Smooth muscle cell (in vitro differentiated cells): ENCODE data around the gene CPNE4. TPM values are rescaled to one million over a fixed set of nuclear protein-coding genes. Genes with fewer than 3 reads are reported as not detected.

Experiments used
- DNase-seq: peaks from one replicate; lab custom pipeline; 2025; ENCODE audit not compliant: unreplicated experiment; lab: John Stamatoyannopoulos, UW
- H2AFZ ChIP-seq: fragments of 200-600 bp; sonication (generic); 2 replicates; pipeline ENCODE4 v1.6.0; 2016; ENCODE audit warnings: antibody characterized with exemption, low read depth, mild to moderate bottlenecking
- H3F3A ChIP-seq: fragments of 200-600 bp; sonication (generic); 2 replicates; pipeline ENCODE4 v1.6.0; 2017; ENCODE audit warnings: antibody characterized with exemption, low read depth
- H3K27ac ChIP-seq: fragments of 200-600 bp; sonication (generic); 2 replicates; pipeline ENCODE4 v1.5.1; 2016; ENCODE audit warnings: low read depth, mild to moderate bottlenecking
- H3K27me3 ChIP-seq: fragments of 200-600 bp; sonication (generic); 2 replicates; pipeline ENCODE4 v1.6.1; 2016; ENCODE audit warnings: low read depth, mild to moderate bottlenecking
- H3K36me3 ChIP-seq: fragments of 200-600 bp; sonication (generic); 2 replicates; pipeline ENCODE4 v1.5.1; 2016; ENCODE audit warnings: low read depth
- H3K4me1 ChIP-seq: fragments of 200-600 bp; sonication (generic); 2 replicates; pipeline ENCODE4 v1.5.1; 2016; ENCODE audit warnings: low read depth
- H3K4me2 ChIP-seq: fragments of 200-600 bp; sonication (generic); 2 replicates; pipeline ENCODE4 v1.6.0; 2016; ENCODE audit warnings: mild to moderate bottlenecking
- H3K4me3 ChIP-seq: fragments of 200-600 bp; sonication (generic); 2 replicates; pipeline ENCODE4 v1.5.1; 2016; ENCODE audit warnings: mild to moderate bottlenecking
- H3K79me2 ChIP-seq: fragments of 200-600 bp; sonication (generic); 2 replicates; pipeline ENCODE4 v1.6.0; 2016; ENCODE audit warnings: low read depth, mild to moderate bottlenecking
- H3K9ac ChIP-seq: fragments of 200-600 bp; sonication (generic); 2 replicates; pipeline ENCODE4 v1.6.0; 2016; ENCODE audit warnings: low read depth
- H3K9me3 ChIP-seq: fragments of 200-600 bp; sonication (generic); replicated peaks from 2 replicates; pipeline ENCODE4 v1.5.1; 2016; ENCODE audit warnings: low read depth
- H4K20me1 ChIP-seq: fragments of 200-600 bp; sonication (generic); 2 replicates; pipeline ENCODE4 v1.6.0; 2016; ENCODE audit warnings: low read depth
- CTCF ChIP-seq: fragments of 200-600 bp; sonication (generic); IDR thresholded peaks from 2 replicates; pipeline ENCODE4 v1.5.1; 2017; ENCODE audit warnings: borderline replicate concordance, mild to moderate bottlenecking, antibody characterized with exemption; ENCODE audit not compliant: insufficient read depth, poor library complexity, severe bottlenecking
- WGBS: methylation state at CpG from one replicate; pipeline ENCODE4 v1.1.7; 2016; ENCODE audit warnings: low lambda C conversion rate; 5-methylcytosine and 5-hydroxymethylcytosine counted together
- polyA plus RNA-seq: library from polyadenylated mRNA; unstranded; fragments of >200 nt; fragmentation: Nextera tagmentation; extraction: Ambion mirVana; gene quantifications from 2 replicates; pipeline ENCODE4 v1.2.1, GENCODE V29; 2016
- total RNA-seq: library from RNA; depleted of rRNA; stranded (reverse); fragments of >200 nt; gene quantifications from 2 replicates; pipeline ENCODE4 v1.2.3, GENCODE V29; 2014

The CPNE4 gene
- total and polyA plus RNA-seq, 2 experiments from 2014 or later, result 0.05 to 1.6 TPM

GRCh38 chr3:131793870-131794269 is 240.9 kb downstream of the CPNE4 start:
- no peak overlapping the region for H3K9ac ChIP-seq
- H3F3A ChIP-seq, result no peaks in the 10 kb centered on the region
- no peaks in the 10 kb centered on the region for H4K20me1 ChIP-seq
- H3K79me2 ChIP-seq, result no peaks in the 10 kb centered on the region
- DNase-seq, result no peak
- no peak for TF ChIP-seq CTCF
- H3K27ac ChIP-seq, result no peak overlapping the region
- peaks cover 3% of the 10 kb centered on the region for H3K27me3 ChIP-seq
- H3K4me2 ChIP-seq, result no peak overlapping the region
- no peak overlapping the region for H3K4me3 ChIP-seq
- H2AFZ ChIP-seq, result no peak overlapping the region
- H3K9me3 ChIP-seq, result no peaks in the 10 kb centered on the region
- H3K36me3 ChIP-seq, result no peaks in the 10 kb centered on the region
- peaks cover 8% of the 10 kb centered on the region for H3K4me1 ChIP-seq

GRCh38 chr3:131789188-131789587 is 245.6 kb downstream of the CPNE4 start:
- DNase-seq, result no peak
- Histone ChIP-seq H3K4me3 (no peak overlapping the region), H3K27ac (no peak overlapping the region), H3K9me3 (no peaks in the 10 kb centered on the region), H3K27me3 (peaks cover 3% of the 10 kb centered on the region), H2AFZ (no peak overlapping the region), H3K9ac (no peak overlapping the region), H3K36me3 (no peaks in the 10 kb centered on the region), H4K20me1 (no peaks in the 10 kb centered on the region), H3F3A (no peaks in the 10 kb centered on the region), H3K4me1 (no peaks in the 10 kb centered on the region), H3K4me2 (no peak overlapping the region), H3K79me2 (no peaks in the 10 kb centered on the region)
- WGBS, result 85% methylated on average over 2 of the region's 2 CpGs
- no peak for TF ChIP-seq CTCF

- H4K20me1 ChIP-seq, result no peaks in the 10 kb centered on the region
- H3K4me3 ChIP-seq, result no peak overlapping the region
- no peak overlapping the region for H3K27ac ChIP-seq
- no peaks in the 10 kb centered on the region for H3K27me3 ChIP-seq
- H3K9ac ChIP-seq, result no peak overlapping the region
- no peak overlapping the region for H2AFZ ChIP-seq
- H3F3A ChIP-seq, result no peaks in the 10 kb centered on the region
- DNase-seq, result no peak
- H3K9me3 ChIP-seq, result no peaks in the 10 kb centered on the region
- TF ChIP-seq CTCF, result no peak
- H3K36me3 ChIP-seq, result no peaks in the 10 kb centered on the region
- no peak overlapping the region for H3K4me2 ChIP-seq
- no peaks in the 10 kb centered on the region for H3K4me1 ChIP-seq
- H3K79me2 ChIP-seq, result no peaks in the 10 kb centered on the region
These were observed 248.4 kb downstream of the CPNE4 start for GRCh38 chr3:131786386-131786785.

GRCh38 chr3:131782751-131783150 is 252.1 kb downstream of the CPNE4 start:
- no peak overlapping the region for H3K4me3 ChIP-seq
- no peaks in the 10 kb centered on the region for H3K27me3 ChIP-seq
- no peak overlapping the region for H3K4me2 ChIP-seq
- H3K79me2 ChIP-seq, result no peaks in the 10 kb centered on the region
- WGBS, result 21% methylated on average over 1 of the region's 1 CpG
- no peak overlapping the region for H3K27ac ChIP-seq
- TF ChIP-seq CTCF, result no peak
- no peaks in the 10 kb centered on the region for H3K4me1 ChIP-seq
- H3K36me3 ChIP-seq, result no peaks in the 10 kb centered on the region
- no peaks in the 10 kb centered on the region for H3F3A ChIP-seq
- no peaks in the 10 kb centered on the region for H4K20me1 ChIP-seq
- no peak overlapping the region for H2AFZ ChIP-seq
- H3K9me3 ChIP-seq, result peaks cover 4% of the 10 kb centered on the region
- H3K9ac ChIP-seq, result no peak overlapping the region
- no peak for DNase-seq
